Suprapubic skin (tissue), 4 donors: ENCODE measurements around the gene SYF2. TPM values are rescaled to one million over a fixed set of nuclear protein-coding genes. Genes with fewer than 3 reads are reported as not detected.
"Not testable (repeated sequence)": the region's sequence is repeated elsewhere in the genome, so short reads cannot be mapped to it uniquely, and the experiment has no call there.

Source experiments
- DNase-seq, 2 donors: peaks; one replicate each; pipeline ENCODE4 v3.0.0-alpha.2; 2019; ENCODE audit warnings: low spot score in 2 of 2
- H3K27ac ChIP-seq: fragments of 200-600 bp; sonication (generic); one replicate; pipeline ENCODE4 v1.5.1; 2019
- H3K27me3 ChIP-seq: fragments of 200-600 bp; sonication (generic); one replicate; pipeline ENCODE4 v1.5.1; 2019
- H3K36me3 ChIP-seq: fragments of 200-600 bp; sonication (generic); one replicate; pipeline ENCODE4 v1.5.1; 2019
- H3K4me1 ChIP-seq: fragments of 200-600 bp; sonication (generic); one replicate; pipeline ENCODE4 v1.5.1; 2019
- H3K4me3 ChIP-seq: fragments of 200-600 bp; sonication (generic); one replicate; pipeline ENCODE4 v1.5.1; 2019; ENCODE audit warnings: mild to moderate bottlenecking
- H3K9me3 ChIP-seq: fragments of 200-600 bp; sonication (generic); one replicate; pipeline ENCODE4 v1.5.1; 2019
- CTCF ChIP-seq, 2 donors: fragments of 200-600 bp in 1 of 2; fragments of 450-650 bp in 1 of 2; sonication (generic) in 1 of 2; IDR thresholded peaks; one replicate each; pipeline ENCODE4 v1.5.1; 2016 to 2019; ENCODE audit warnings: antibody characterized with exemption in 2 of 2, mild to moderate bottlenecking in 1 of 2, moderate library complexity in 1 of 2
- EP300 ChIP-seq: sonication (generic); formaldehyde crosslinking; IDR thresholded peaks from one replicate; pipeline ENCODE4 v1.6.1; 2017; ENCODE audit warnings: antibody characterized with exemption
- POLR2A ChIP-seq, 2 donors: fragments of 450-650 bp; IDR thresholded peaks; one replicate each; pipeline ENCODE4 v1.6.1; 2017; ENCODE audit warnings: antibody characterized with exemption in 2 of 2, mild to moderate bottlenecking in 2 of 2, moderate library complexity in 2 of 2
- POLR2AphosphoS5 ChIP-seq, 3 donors: sonication (generic); formaldehyde crosslinking; IDR thresholded peaks; one replicate each; pipeline ENCODE4 v1.6.1; 2017; ENCODE audit warnings: antibody characterized with exemption in 3 of 3
- WGBS: methylation state at CpG from one replicate; pipeline ENCODE4 v1.1.5; 2018; 5-methylcytosine and 5-hydroxymethylcytosine counted together
- total RNA-seq, 4 donors: library from RNA; depleted of rRNA; stranded (reverse); fragments of >200 nt; gene quantifications; one replicate each; pipeline ENCODE4 v1.1.0, GENCODE V29; 2016

The SYF2 gene
- total RNA-seq, 4 donors from 2014 or later: 37.2 to 57.9 (median 46.2) TPM

GRCh38 chr1:25192154-25192553 is 40.1 kb downstream of the SYF2 start:
- WGBS: 95% methylated on average over 5 of the region's 5 CpGs
- Histone ChIP-seq H3K9me3 (no peaks in the 10 kb centered on the region), H3K4me3 (no peak overlapping the region), H3K27me3 (peaks cover 4% of the 10 kb centered on the region), H3K4me1 (peaks cover 5% of the 10 kb centered on the region), H3K27ac (no peak overlapping the region), H3K36me3 (no peaks in the 10 kb centered on the region)
- DNase-seq: no peak
- TF ChIP-seq EP300: no peak
- TF ChIP-seq POLR2AphosphoS5 (IDR thresholded peaks at IDR 0.05): no peak
- TF ChIP-seq CTCF (IDR thresholded peaks at IDR 0.05): no peak
- TF ChIP-seq POLR2A (IDR thresholded peaks at IDR 0.05): no peak

- 81% methylated on average over 2 of the region's 2 CpGs for WGBS
- peaks cover 10% of the 10 kb centered on the region for H3K4me1 ChIP-seq
- no peaks in the 10 kb centered on the region for H3K9me3 ChIP-seq
- no peak overlapping the region for H3K4me3 ChIP-seq
- H3K27ac ChIP-seq: no peak overlapping the region
- peaks cover 4% of the 10 kb centered on the region for H3K27me3 ChIP-seq
- DNase-seq: no peak
- no peaks in the 10 kb centered on the region for H3K36me3 ChIP-seq
- TF ChIP-seq EP300 (no peak), POLR2AphosphoS5 (IDR thresholded peaks at IDR 0.05) (no peak), CTCF (IDR thresholded peaks at IDR 0.05) (no peak), POLR2A (IDR thresholded peaks at IDR 0.05) (no peak)
Measured at GRCh38 chr1:25190260-25190659, 42.0 kb downstream of the SYF2 start.

GRCh38 chr1:25187904-25188303 is 44.4 kb downstream of the SYF2 start:
- H3K36me3 ChIP-seq, DNase-seq, H3K27me3 ChIP-seq, H3K4me1 ChIP-seq, H3K27ac ChIP-seq, H3K9me3 ChIP-seq, H3K4me3 ChIP-seq: not testable (repeated sequence)
- WGBS: 93% methylated on average over 3 of the region's 3 CpGs

GRCh38 chr1:25187077-25187476 is 45.2 kb downstream of the SYF2 start:
- TF ChIP-seq POLR2AphosphoS5 (IDR thresholded peaks at IDR 0.05): no peak
- no peak for TF ChIP-seq CTCF (IDR thresholded peaks at IDR 0.05)
- TF ChIP-seq POLR2A (IDR thresholded peaks at IDR 0.05): no peak
- TF ChIP-seq EP300: no peak
- WGBS: 92% methylated on average over 5 of the region's 5 CpGs
- Histone ChIP-seq H3K4me3 (no peak overlapping the region), H3K9me3 (no peaks in the 10 kb centered on the region), H3K27ac (no peak overlapping the region), H3K36me3 (no peaks in the 10 kb centered on the region), H3K4me1 (peaks cover 5% of the 10 kb centered on the region), H3K27me3 (peaks cover 3% of the 10 kb centered on the region)
- DNase-seq: peak in 1 of 2 donors; percentile 58

- TF ChIP-seq CTCF (IDR thresholded peaks at IDR 0.05): no peak
- no peak for TF ChIP-seq POLR2A (IDR thresholded peaks at IDR 0.05)
- TF ChIP-seq EP300: no peak
- no peak for TF ChIP-seq POLR2AphosphoS5 (IDR thresholded peaks at IDR 0.05)
- Histone ChIP-seq H3K36me3 (no peaks in the 10 kb centered on the region), H3K4me1 (peaks cover 5% of the 10 kb centered on the region), H3K4me3 (no peak overlapping the region), H3K27me3 (peaks cover 3% of the 10 kb centered on the region), H3K9me3 (no peaks in the 10 kb centered on the region), H3K27ac (no peak overlapping the region)
- WGBS: 89% methylated on average over 14 of the region's 14 CpGs
- peak in 1 of 2 donors; percentile 65 for DNase-seq
Measured at GRCh38 chr1:25186161-25187007, 45.9 kb downstream of the SYF2 start.
